NCI-H146 (cell line): ENCODE measurements around the gene MKRN2OS.
"Not testable (repeated sequence)": the region's sequence is repeated elsewhere in the genome, so short reads cannot be mapped to it uniquely, and the experiment has no call there.

Experiments
- DNase-seq: peaks from one replicate; lab custom pipeline; 2025; lab: John Stamatoyannopoulos, UW

MKRN2OS gene

GRCh38 chr3:12561397-12561796 is 16.1 kb upstream of the MKRN2OS start:
- DNase-seq, result no peak

GRCh38 chr3:12560505-12561190 is 15.3 kb upstream of the MKRN2OS start:
- no peak for DNase-seq

GRCh38 chr3:12559520-12559919 is 14.2 kb upstream of the MKRN2OS start:
- DNase-seq, result no peak

DNA sequence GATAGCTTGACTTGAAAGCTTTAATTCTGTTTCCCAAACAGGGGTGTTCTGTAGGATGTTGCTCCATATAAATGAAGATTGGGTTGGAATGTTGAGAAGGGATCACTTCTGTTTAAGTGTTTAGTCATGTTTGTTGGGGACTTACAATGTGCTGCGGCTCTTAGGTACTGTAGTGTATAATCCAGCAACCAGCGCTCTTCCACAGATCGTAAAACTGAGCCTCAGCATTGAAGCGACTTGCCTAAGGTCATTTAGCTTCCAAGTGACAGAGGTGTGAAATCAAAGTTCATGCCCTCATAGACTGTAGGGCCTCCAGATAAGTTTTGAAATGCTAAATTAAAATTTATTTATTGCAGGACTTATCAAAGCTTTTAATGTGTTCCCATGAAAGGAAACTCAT is 13.4 kb upstream of the MKRN2OS start:
- no peak for DNase-seq

GRCh38 chr3:12557473-12558100 is 12.3 kb upstream of the MKRN2OS start:
- no peak for DNase-seq

DNA sequence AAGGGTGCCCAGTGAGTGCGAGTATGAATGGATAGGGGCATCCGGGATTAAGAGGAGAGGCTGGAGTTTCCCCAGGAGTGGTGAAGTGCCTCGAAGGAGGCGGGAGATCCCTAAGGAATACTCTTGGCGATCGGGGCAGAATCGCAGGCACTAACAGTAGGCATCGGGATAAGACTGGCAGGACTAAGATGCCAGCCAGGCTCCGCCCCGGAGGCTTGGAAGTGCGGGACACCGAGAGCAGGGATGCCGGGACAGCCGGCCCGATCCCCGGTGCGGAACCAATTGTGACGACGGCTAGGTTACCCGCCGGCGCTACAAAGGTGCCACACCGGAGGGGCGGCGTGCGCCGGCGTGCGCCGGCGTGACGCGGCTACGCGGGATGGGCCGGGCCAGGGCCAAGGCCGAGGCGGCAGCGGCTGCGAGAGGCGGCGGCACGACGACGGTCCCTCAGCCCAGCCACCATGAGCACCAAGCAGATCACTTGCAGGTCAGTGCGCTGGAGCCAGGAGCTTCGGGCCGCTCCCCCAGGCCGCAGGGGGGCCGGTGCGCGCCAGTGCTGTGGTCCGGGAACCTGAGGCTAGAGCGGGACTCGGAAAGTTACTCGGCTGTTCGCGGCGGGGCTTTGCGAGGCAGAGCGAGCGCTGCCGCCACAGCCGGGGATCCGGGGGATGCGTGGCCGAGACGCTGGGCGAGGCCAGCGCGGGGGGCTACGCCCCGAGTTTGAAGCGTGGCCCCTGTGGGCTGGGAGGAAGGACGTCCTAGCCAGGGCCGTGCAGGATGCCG is 11.6 kb upstream of the MKRN2OS start, which contains the start of gene MKRN2:
MKRN2 (plus strand) TSS at position 398 of the 783 bp plus-strand sequence; CDS start at position 462, 64 bp downstream.
- peak; percentile 76 for DNase-seq

DNA sequence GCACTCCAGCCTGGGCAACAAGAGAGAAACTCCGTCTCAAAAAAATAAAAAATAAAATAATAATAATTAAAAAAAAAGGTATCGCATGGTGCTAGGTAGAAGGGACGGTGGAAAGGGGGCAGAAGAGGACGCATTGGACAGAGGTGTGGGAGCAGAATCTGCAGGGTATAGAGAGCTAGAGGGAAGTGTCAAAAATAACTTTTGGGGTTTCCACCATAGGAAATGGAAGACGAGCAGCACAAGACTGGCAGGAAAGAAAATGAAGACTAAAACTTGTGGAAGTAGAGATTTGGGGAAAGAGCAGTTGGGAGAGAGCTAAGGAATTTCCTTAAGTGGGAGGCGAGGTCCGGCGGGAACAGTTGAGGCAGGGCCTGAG is 11.0 kb upstream of the MKRN2OS start:
- no peak for DNase-seq

DNA sequence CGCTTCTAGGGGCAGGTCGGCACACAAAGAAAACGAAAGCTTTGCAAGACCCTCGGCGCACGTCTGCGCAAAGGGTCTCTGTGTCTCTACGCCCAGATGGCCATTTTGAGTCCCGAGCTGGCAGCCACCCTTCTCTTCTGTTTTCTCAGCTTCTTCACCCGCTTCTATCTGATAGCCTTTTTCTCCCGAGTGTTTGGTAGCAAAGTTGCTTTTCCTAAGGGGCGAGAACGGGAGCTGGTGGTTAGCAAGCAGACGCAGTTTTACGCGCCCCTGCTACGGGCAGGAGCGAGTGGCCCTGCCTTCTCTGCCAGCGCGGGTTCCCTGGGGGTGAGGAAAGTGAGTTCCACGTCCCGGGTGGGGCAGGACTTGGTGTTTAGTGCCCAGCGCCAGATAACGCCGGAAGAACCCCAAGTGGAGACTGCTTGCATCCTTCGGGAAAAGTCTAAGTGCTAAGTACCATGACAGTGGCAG is 8.7 kb upstream of the MKRN2OS start:
- DNase-seq, result no peak

GRCh38 chr3:12549971-12550760 is 4.9 kb upstream of the MKRN2OS start:
- no peak for DNase-seq

- DNase-seq, result no peak
Measured at GRCh38 chr3:12544652-12545472, 437 bp downstream of the MKRN2OS start.

DNA sequence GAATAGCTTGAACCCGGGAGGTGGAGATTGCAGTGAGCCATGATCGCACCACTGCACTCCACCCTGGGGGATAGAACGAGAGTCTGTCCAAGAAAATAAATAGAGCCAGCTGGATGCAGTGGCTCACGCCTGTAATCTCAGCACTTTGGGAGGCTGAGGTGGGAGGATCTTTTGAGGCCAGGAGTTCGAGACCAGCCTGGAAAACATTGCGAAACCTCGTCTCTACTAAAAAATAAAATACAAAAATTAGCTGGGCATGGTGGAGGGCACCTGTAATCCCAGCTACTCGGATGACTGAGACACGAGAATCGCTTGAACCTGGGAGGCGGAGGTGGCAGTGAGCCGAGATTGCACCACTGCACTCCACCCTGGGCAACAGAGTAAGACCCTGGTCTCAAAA is 1.8 kb downstream of the MKRN2OS start:
- not testable (repeated sequence) for DNase-seq

- DNase-seq, result no peak
Measured at GRCh38 chr3:12541625-12542024, 3.7 kb downstream of the MKRN2OS start.

DNA sequence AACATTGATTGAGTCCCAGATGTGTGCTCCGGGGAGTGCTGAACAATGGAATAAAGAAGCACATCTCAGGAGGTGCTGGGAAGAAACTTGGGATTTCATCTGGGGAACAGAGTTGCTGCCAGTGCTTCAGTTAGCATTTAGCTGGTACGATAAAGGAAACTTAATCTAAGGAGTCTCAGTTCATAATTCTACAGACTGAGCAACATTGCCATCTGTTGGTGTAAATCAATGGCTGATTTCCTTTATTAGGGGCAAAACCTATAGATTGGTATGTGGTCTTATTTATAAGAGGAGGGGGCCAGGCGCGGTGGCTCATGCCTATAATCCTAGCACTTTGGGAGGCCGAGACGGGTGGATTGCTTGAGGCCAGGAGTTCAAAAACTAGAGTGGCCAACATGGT is 8.9 kb downstream of the MKRN2OS start:
- no peak for DNase-seq

GRCh38 chr3:12532182-12532581 is 13.1 kb downstream of the MKRN2OS start:
- DNase-seq, result no peak

DNA sequence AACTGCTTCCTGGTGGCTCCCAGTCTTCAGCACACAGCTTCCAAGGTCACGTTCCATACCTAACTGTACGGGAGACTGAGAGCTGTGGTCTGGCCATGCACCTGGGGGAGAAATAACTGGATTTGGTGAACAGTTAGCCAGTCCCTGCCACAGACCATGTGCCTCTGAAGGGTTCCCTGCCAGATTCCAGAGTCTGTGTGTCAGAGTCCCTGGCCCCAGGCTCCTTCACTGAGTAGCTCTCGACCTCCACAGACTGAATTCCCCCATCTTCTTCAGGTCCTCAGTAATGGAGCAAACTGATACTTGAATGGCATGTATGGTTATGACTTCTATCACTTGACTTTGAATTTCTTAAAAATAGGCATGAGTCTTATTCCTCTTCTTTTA is 17.5 kb downstream of the MKRN2OS start:
- DNase-seq, result no peak

DNA sequence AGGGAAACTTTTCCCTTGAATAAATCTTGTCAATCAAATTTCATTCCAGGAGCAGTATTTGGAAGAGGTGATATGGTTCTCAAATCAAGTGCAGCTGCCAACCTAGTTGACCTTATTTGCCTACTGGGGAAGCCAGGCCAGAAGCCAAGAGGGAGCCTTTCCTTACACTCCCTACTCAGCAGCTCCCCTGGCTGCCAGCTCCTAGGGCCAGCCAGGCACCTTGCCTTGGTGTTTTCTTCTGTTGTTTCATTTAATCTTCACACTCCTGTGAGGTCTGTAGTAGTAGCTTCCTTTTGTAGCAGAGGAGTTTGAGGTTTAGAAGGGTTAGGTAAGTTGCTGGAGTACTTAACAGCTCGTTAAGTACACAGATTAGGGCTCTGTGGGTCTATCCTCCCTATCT is 22.6 kb downstream of the MKRN2OS start:
- DNase-seq, result no peak

DNA sequence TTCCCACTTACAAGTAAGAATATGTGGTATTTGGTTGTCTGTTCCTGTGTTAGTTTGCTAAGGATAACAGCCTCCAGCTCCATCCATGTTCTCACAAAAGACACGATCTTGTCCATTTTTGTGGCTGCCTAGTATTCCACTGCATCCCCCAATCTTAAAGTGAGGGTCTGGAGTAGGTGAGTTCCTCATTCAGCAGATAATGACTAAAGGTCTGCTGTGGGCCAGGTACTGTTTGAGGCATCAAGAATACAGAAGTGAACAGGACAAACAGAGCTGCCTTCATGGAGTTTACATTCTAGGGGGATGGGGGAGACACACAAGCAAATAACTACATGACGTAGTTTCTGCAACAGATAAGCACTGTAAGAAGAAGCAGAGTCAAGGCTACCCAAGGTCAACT is 24.3 kb downstream of the MKRN2OS start:
- DNase-seq, result no peak

GRCh38 chr3:12518261-12519028 is 26.9 kb downstream of the MKRN2OS start:
- DNase-seq, result no peak

- DNase-seq, result no peak
Measured at GRCh38 chr3:12516873-12517272, 28.4 kb downstream of the MKRN2OS start.

DNA sequence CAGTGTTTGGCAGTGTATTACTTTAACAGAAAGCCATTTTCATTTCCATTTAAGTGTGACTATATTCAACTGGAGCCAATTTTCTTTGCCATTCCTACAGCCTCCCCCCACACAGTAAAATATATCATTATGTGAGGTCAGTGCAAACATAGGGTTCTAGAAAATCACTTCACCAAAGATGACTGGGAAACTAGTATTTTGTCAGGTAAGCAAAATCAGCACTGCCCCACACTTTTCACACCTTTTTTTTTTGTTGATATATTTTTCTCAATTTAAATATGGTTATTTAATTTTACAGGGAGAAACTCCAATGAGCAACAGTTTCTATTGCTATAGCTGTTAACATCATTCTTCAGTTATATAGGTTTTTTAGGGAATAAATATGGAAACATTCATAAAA is 29.7 kb downstream of the MKRN2OS start:
- no peak for DNase-seq
